T-helper 1 cell treated with Interleukin-12 subunit alpha and Interleukin-12 subunit beta and Interleukin-4 antibody, amounts not matched to agents 30 ng/mL and 1 ng/mL, for 36 hours (primary cell): ENCODE results near the gene HOXB6. TPM values are rescaled to one million over a fixed set of nuclear protein-coding genes. Genes with fewer than 3 reads are reported as not detected.

ENCODE experiments used
- intact Hi-C: fragments of 100-400 bp; cut with micrococcal nuclease; formaldehyde crosslinking; loops from one replicate; pipeline ENCODE4 v1.15.1; 2024
- total RNA-seq: library from RNA; stranded (reverse); gene quantifications from 2 replicates; pipeline ENCODE4 v1.2.3, GENCODE V29; 2022

HOXB6 gene
- total RNA-seq, 1 donor from 2014 or later: 0.25 TPM

DNA sequence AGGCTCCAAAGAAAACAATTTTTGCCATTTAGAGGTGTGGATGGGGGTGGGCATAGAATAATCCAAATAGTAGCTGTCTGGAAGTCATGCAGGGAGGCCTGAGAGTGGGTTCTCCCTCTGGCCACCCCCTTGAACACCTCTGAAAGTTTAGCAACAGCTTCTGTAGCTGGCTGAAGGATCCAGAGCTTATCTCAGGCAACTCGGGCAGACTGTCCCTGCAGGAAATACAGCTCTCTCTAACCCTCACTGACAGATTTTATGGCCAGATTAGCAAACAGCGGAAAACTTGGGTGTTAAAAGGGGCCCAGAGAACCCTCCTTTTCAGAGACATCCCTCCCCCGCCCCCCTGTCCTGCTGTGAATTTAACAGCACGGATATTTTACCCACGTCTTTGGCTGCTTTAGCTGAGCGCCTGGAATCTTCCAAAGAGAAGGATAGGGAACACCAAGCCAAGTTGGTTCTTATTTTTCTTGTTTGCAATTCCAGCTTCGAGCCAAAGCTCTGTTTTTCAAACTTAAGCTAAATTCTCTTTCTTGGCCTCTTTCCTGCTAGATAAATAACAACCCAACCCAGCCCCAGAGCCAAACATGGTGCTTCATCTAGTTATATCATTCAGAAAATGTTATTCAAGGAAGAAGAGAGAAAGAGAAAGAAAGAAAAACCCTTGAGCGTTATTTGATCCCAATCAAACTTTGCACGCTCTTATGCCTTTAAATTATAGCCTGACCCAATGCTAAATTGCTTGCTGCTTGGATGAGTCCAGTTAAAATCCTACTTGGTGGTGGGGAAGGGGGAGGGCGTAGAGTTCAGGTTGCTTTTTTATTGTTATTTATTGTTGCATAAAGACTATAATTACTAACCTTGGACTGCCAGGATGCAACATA lies 57.6 kb downstream of the HOXB6 start:
- intact Hi-C loops: no loop called here

DNA sequence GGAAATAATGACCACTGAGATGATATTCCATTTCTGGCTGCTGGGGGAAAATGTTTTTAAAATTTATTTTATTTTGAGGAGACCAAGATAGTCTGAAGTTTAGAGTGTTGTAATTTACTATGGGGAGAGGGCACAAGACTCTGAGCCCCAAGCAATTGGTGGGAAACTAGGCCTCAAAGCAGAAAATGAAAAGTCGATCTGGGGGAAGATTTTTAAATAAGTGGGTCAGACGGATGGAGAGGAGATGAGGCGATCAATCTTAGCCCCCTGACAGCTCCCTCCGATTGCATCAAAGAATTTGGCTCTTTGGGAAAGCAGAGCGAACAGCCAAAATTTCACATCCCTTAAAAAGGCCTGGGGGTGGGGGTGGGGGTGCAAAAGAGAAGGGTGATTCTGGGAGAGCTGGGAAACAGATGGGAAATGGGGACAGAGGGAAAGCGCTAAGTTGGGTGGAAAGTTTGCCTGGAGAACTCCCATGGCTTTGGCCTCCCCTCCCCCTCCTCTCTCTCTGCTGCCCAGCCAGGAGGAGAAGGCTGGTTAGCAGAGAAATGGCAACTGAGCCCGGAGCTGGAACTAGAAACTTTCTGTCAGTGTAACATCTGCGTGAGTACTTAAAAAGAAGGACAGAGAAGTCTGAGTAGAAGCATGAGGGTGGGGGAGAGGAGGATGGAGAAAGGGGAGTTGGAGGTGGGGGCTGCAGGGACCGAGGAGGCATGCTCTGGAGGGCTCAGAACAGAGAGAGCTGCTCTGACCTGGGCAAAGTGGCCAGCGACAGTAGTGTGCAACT lies 58.5 kb downstream of the HOXB6 start:
- intact Hi-C loops: no loop called here

Other genes with a start within 250 kb of the HOXB6 start
- gene SKAP1, start 174.8 kb downstream of the HOXB6 start, total RNA-seq: 83.4 and 84.4 TPM in 2 replicates
- gene HOXB1, start 74.0 kb downstream of the HOXB6 start, total RNA-seq: not detected in 2 replicates
- gene HOXB2, start 59.9 kb downstream of the HOXB6 start, total RNA-seq: 37.5 and 38.1 TPM in 2 replicates
- gene HOXB4, start 26.6 kb downstream of the HOXB6 start, total RNA-seq: 9.0 and 10.0 TPM in 2 replicates
- gene HOXB3, start 14.7 kb downstream of the HOXB6 start, total RNA-seq: 10.3 and 12.8 TPM in 2 replicates
- gene HOXB5, start 11.2 kb downstream of the HOXB6 start, total RNA-seq: 0.37 and 0.56 TPM in 2 replicates
- gene HOXB7, start 6.0 kb upstream of the HOXB6 start, total RNA-seq: 0.66 and 1.1 TPM in 2 replicates
- gene HOXB8, start 10.3 kb upstream of the HOXB6 start, total RNA-seq: not detected in 2 replicates
- gene HOXB9, start 21.4 kb upstream of the HOXB6 start, total RNA-seq: 0.10 and 0.15 TPM in 2 replicates
- gene PRAC1, start 117.5 kb upstream of the HOXB6 start, total RNA-seq: not detected in 2 replicates
- gene PRAC2, start 118.2 kb upstream of the HOXB6 start, total RNA-seq: not detected in 2 replicates
- gene HOXB13, start 123.8 kb upstream of the HOXB6 start, total RNA-seq: not detected in 2 replicates
- not detected in 2 replicates for gene TTLL6, start 212.2 kb upstream of the HOXB6 start, total RNA-seq
- 158 and 165 TPM in 2 replicates for gene CALCOCO2, start 226.0 kb upstream of the HOXB6 start, total RNA-seq